ENCODE data around the gene TOPORS. TPM values are rescaled to one million over a fixed set of nuclear protein-coding genes. Genes with fewer than 3 reads are reported as not detected.

TOPORS gene
- total and polyA plus RNA-seq, 2 donors (not counting 1 experiment from before 2014, with no cell fraction given): 10.1 to 21.4 TPM

DNA sequence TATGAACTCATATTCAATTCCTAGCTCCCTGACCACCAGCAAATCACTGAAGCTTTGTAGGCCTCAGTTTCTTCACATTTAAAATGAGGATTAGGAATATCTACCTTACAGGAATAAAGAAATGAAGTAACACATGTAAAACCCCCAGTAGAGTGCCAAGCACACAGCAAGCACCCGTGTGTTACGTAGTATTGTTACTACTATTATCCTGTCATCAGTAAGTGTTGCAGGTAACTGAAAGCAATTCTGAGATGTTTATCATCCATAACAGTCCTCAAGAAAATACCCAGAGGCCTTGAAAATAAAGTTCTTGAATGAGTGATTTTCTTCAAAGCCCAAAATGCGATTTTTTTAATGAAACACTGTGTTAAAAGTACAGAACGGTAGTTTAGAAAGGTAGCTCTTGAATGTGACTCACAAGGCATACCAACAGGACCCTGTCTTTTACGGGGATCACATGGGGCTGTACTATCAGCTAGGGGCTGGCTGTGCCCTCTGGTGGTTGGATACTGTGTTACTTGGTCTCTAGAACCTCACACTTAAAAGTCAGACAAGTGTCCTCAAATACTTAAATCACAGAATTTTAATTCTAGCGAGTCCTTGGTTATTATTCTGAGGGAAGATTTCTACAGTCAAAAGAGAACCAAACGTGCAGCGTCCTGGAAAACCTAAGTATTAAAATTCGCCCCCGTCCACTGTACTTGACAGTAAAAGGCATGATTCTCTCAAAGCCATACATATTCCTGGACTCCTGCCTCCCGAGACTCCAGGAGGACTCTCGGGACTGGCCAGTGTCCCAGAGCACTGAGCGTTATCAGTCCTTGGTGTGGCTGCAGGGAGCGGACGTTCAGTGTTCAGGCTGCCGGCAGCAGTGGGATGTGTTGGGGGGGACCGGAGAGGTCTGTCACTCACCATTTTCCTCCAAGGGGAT, 19.8 kb upstream of the TOPORS start:
- Histone ChIP-seq H3K9ac (ENCODE audit: low read length) (peak overlapping the region; percentile 87), H3K36me3 (replicated peaks in 1 of 2; ENCODE audit: control extremely low read depth in 1 of 2, control insufficient read depth in 1 of 2, extremely low read depth in 1 of 2, insufficient read depth in 2 of 2, low read length in 1 of 2) (peaks cover 0 to 8% of the 10 kb centered on the region in 2 experiments), H3K9me3 (ENCODE audit: control extremely low read depth in 1 of 3, control insufficient read depth in 2 of 3, insufficient read depth in 1 of 3, low read length in 2 of 3) (no peaks in the 10 kb centered on the region), H3K27me3 (replicated peaks in 1 of 4; ENCODE audit: control extremely low read depth in 1 of 4, control insufficient read depth in 3 of 4, insufficient read depth in 4 of 4, low read length in 3 of 4) (no peaks in the 10 kb centered on the region), H3K4me1 (ENCODE audit: control insufficient read depth in 2 of 2, insufficient read depth in 2 of 2, low read length in 2 of 2) (peaks cover 15 to 17% of the 10 kb centered on the region in 2 donors), H2AFZ (ENCODE audit: insufficient read depth, low read depth, low read length, poor library complexity, severe bottlenecking) (peak overlapping the region; percentile 85), H3K27ac (ENCODE audit: low read length in 2 of 2) (peak overlapping the region; percentile 82 to 83), H4K20me1 (ENCODE audit: control insufficient read depth, insufficient read depth, low read length, poor library complexity, severe bottlenecking) (no peaks in the 10 kb centered on the region), H3K79me2 (ENCODE audit: control insufficient read depth, insufficient read depth, low read length) (peaks cover 47% of the 10 kb centered on the region), H3K4me2 (replicated peaks; ENCODE audit: low read depth, low read length, poor library complexity, severe bottlenecking) (peak overlapping the region; percentile 88), H3K4me3 (ENCODE audit: control extremely low read depth in 1 of 5, extremely low read depth in 1 of 5, insufficient read depth in 1 of 5, low read depth in 2 of 5, low read length in 4 of 5) (peak overlapping the region; percentile 87 to 98 (median 94))
- peaks cover 25% of the 10 kb centered on the region for H3K4me1 Mint-ChIP-seq
- TF ChIP-seq, protein P1, sequence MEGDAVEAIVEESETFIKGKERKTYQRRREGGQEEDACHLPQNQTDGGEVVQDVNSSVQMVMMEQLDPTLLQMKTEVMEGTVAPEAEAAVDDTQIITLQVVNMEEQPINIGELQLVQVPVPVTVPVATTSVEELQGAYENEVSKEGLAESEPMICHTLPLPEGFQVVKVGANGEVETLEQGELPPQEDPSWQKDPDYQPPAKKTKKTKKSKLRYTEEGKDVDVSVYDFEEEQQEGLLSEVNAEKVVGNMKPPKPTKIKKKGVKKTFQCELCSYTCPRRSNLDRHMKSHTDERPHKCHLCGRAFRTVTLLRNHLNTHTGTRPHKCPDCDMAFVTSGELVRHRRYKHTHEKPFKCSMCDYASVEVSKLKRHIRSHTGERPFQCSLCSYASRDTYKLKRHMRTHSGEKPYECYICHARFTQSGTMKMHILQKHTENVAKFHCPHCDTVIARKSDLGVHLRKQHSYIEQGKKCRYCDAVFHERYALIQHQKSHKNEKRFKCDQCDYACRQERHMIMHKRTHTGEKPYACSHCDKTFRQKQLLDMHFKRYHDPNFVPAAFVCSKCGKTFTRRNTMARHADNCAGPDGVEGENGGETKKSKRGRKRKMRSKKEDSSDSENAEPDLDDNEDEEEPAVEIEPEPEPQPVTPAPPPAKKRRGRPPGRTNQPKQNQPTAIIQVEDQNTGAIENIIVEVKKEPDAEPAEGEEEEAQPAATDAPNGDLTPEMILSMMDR (IDR thresholded peaks at IDR 0.05): peak; percentile 88
- no peak for TF ChIP-seq EZH2 (IDR thresholded peaks at IDR 0.05; ENCODE audit: borderline replicate concordance, insufficient read depth, low read depth, low read length, poor library complexity, severe bottlenecking)
- peak overlapping the region; percentile 100 for H3K4me3 Mint-ChIP-seq
- CTCF ChIA-PET: interaction anchor here (0.7 to 4.0 kb wide), 20 partner anchors 9 to 429 kb away, joined by 3 to 128 read pairs (median 4); partner anchors contain the start of genes ACO1, APTX, RIGI and SMIM27
- POLR2A ChIA-PET: interaction anchor here (0.9 to 2.5 kb wide), 4 partner anchors 20 to 188 kb away, joined by 5 to 10 read pairs (median 6); partner anchors contain the start of genes ACO1, RIGI, SMIM27 and TOPORS
- H3K27me3 Mint-ChIP-seq: peaks cover 3% of the 10 kb centered on the region
- no peaks in the 10 kb centered on the region for H3K9me3 Mint-ChIP-seq (ENCODE audit: insufficient read depth)
- H3K27ac Mint-ChIP-seq: peak overlapping the region; percentile 98
- 3% methylated on average over 7 of the region's 17 CpGs for WGBS (ENCODE audit: insufficient coverage)
- peak; percentile 79 for ATAC-seq (ENCODE audit: low read depth)
- DNase-seq: peak; percentile 84
- intact Hi-C loops (cut with micrococcal nuclease): loop anchor here (5.0 kb wide), 1 partner anchor 140 kb away; no protein-coding TSS in a partner anchor

Measured in B cell (primary cell).